A549 (cell line): ENCODE data around the gene XYLB. TPM values are rescaled to one million over a fixed set of nuclear protein-coding genes. Genes with fewer than 3 reads are reported as not detected.
A peak's percentile ranks its signal among the peaks of the same experiment; 100 is the strongest.

ENCODE experiments used
- ATAC-seq, 2 experiments: fragments of 200-7000 bp in 1 of 2; fragments of >200 bp in 1 of 2; cut with Nextera tagmentation in 1 of 2; cut with Tn5 transposase in 1 of 2; 3 replicates each; pipeline versions ENCODE4 v1.8.0 to v1.9.1; 2018 to 2020; ENCODE audit warnings: mild to moderate bottlenecking in 1 of 2, moderate library complexity in 1 of 2
- CTCF ChIA-PET: fragments of 300-600 bp; sonication (Branson Sonifier 250); formaldehyde crosslinking; extraction: SDS; loops from one replicate; lab custom pipeline; 2021; ENCODE audit warnings: antibody characterized with exemption, inconsistent platforms; lab: Yijun Ruan, JAX
- POLR2A ChIA-PET: fragments of 350-600 bp; formaldehyde crosslinking; extraction: SDS; loops from one replicate; lab custom pipeline; 2021; ENCODE audit warnings: antibody characterized with exemption, inconsistent platforms; lab: Yijun Ruan, JAX
- DNase-seq, 2 experiments: peaks; one replicate each; pipeline versions ENCODE4 v3.0.0 to v3.0.0-alpha.2; 2011 to 2016; ENCODE audit warnings: low read depth in 1 of 2, low spot score in 1 of 2
- FAIRE-seq: peaks from 2 replicates; lab custom pipeline; 2011; peaks lifted over from hg19 to GRCh38; lab: Jason Lieb, UNC
- H3K27ac ChIP-seq, 2 experiments: fragments of >200 bp; sonication (Bioruptor Twin); formaldehyde crosslinking; 3 replicates each; pipeline ENCODE4 v1.5.1; 2016 to 2017
- H3K4me1 ChIP-seq: fragments of >200 bp; sonication (Bioruptor Twin); formaldehyde crosslinking; 3 replicates; pipeline ENCODE4 v1.6.1; 2016
- H3K4me2 ChIP-seq: fragments of >200 bp; sonication (Bioruptor Twin); formaldehyde crosslinking; 3 replicates; pipeline ENCODE4 v1.6.1; 2016
- H3K4me3 ChIP-seq: fragments of >200 bp; sonication (Bioruptor Twin); formaldehyde crosslinking; 3 replicates; pipeline ENCODE4 v1.5.1; 2016
- H3K9me3 ChIP-seq: fragments of >200 bp; sonication (Bioruptor Twin); formaldehyde crosslinking; 3 replicates; pipeline ENCODE4 v1.6.1; 2016
- BHLHE40 ChIP-seq: IDR thresholded peaks from 2 replicates; pipeline ENCODE4 v1.6.1; 2012; ENCODE audit warnings: low read depth, low read length, inconsistent platforms
- CEBPB ChIP-seq, 2 experiments: fragments of >200 bp in 1 of 2; sonication (Bioruptor Twin) in 1 of 2; formaldehyde crosslinking in 1 of 2; IDR thresholded peaks; 2 replicates each; pipeline ENCODE4 v1.6.1; 2012 to 2016
- CHD2 ChIP-seq: fragments of 150-350 bp; IDR thresholded peaks from 2 replicates; pipeline ENCODE4 v1.6.1; 2014; ENCODE audit warnings: low read length; ENCODE audit not compliant: partially characterized antibody
- CHD4 ChIP-seq: fragments of 200-600 bp; sonication (generic); IDR thresholded peaks from 2 replicates; pipeline ENCODE4 v1.6.1; 2016; ENCODE audit warnings: antibody characterized with exemption, mild to moderate bottlenecking, borderline replicate concordance
- EHF ChIP-seq: fragments of 250-450 bp; sonication (Bioruptor Pico); IDR thresholded peaks from 2 replicates; pipeline ENCODE4 v1.5.0; 2020; ENCODE audit warnings: mild to moderate bottlenecking
- EHMT2 ChIP-seq: fragments of 200-600 bp; sonication (generic); IDR thresholded peaks from 2 replicates; pipeline ENCODE4 v1.6.1; 2016; ENCODE audit warnings: antibody characterized with exemption, low read depth, mild to moderate bottlenecking, moderate library complexity
- EP300 ChIP-seq, 2 experiments: fragments of >200 bp; sonication (Bioruptor Twin); formaldehyde crosslinking; IDR thresholded peaks; 2 replicates in 1 of 2; 3 replicates in 1 of 2; pipeline ENCODE4 v1.6.1; 2016 to 2017
- ESRRA ChIP-seq: fragments of 150-350 bp; IDR thresholded peaks from 2 replicates; pipeline ENCODE4 v1.6.1; 2014; ENCODE audit warnings: mild to moderate bottlenecking, low read length, borderline replicate concordance
- FOSL2 ChIP-seq, 2 experiments: fragments of 450-650 bp in 1 of 2; fragments of >200 bp in 1 of 2; sonication (Bioruptor Twin) in 1 of 2; formaldehyde crosslinking; IDR thresholded peaks; 2 replicates each; pipeline versions ENCODE4 v1.5.0 to v1.6.1; 2016 to 2020; ENCODE audit warnings: mild to moderate bottlenecking in 1 of 2, moderate library complexity in 1 of 2
- HEYL ChIP-seq: fragments of 250-450 bp; sonication (Bioruptor Pico); IDR thresholded peaks from 2 replicates; pipeline ENCODE4 v1.8.0; 2021; ENCODE audit warnings: mild to moderate bottlenecking, moderate library complexity
- JUN ChIP-seq, 2 experiments: fragments of >200 bp; sonication (Bioruptor Twin); formaldehyde crosslinking; IDR thresholded peaks; 2 replicates in 1 of 2; 3 replicates in 1 of 2; pipeline ENCODE4 v1.6.1; 2016 to 2017
- JUNB ChIP-seq: fragments of >200 bp; sonication (Bioruptor Twin); formaldehyde crosslinking; IDR thresholded peaks from 2 replicates; pipeline ENCODE4 v1.6.1; 2016
- KDM1A ChIP-seq: fragments of 200-600 bp; sonication (generic); IDR thresholded peaks from 2 replicates; pipeline ENCODE4 v1.6.1; 2016; ENCODE audit warnings: low read depth, mild to moderate bottlenecking
- NPAS2 ChIP-seq: fragments of 250-450 bp; sonication (Bioruptor Pico); IDR thresholded peaks from 2 replicates; pipeline ENCODE4 v1.8.0; 2022; ENCODE audit warnings: mild to moderate bottlenecking, moderate library complexity, borderline replicate concordance
- POLR2A ChIP-seq: IDR thresholded peaks from 2 replicates; pipeline ENCODE4 v1.6.1; 2012; ENCODE audit warnings: mild to moderate bottlenecking, low read length
- RAD21 ChIP-seq, 2 experiments: fragments of >200 bp in 1 of 2; sonication (Bioruptor Twin) in 1 of 2; formaldehyde crosslinking in 1 of 2; IDR thresholded peaks in 1 of 2; conservative IDR thresholded peaks in 1 of 2; 2 replicates in 1 of 2; 3 replicates in 1 of 2; pipeline ENCODE4 v1.6.1; 2012 to 2018; ENCODE audit warnings: inconsistent platforms in 1 of 2
- RCOR1 ChIP-seq: fragments of 150-350 bp; IDR thresholded peaks from 2 replicates; pipeline ENCODE4 v1.6.1; 2014; ENCODE audit warnings: antibody characterized with exemption, low read length, low read depth
- RNF2 ChIP-seq: fragments of 200-600 bp; sonication (generic); IDR thresholded peaks from 2 replicates; pipeline ENCODE4 v1.6.1; 2016; ENCODE audit warnings: low read depth, mild to moderate bottlenecking, antibody characterized with exemption, moderate library complexity, borderline replicate concordance
- SMC3 ChIP-seq: fragments of >200 bp; sonication (Bioruptor Twin); formaldehyde crosslinking; IDR thresholded peaks from 3 replicates; pipeline ENCODE4 v1.6.1; 2018; ENCODE audit warnings: inconsistent platforms
- TP53 ChIP-seq: fragments of 250-450 bp; sonication (Bioruptor Pico); IDR thresholded peaks from 2 replicates; pipeline ENCODE4 v1.5.0; 2021; ENCODE audit warnings: mild to moderate bottlenecking, moderate library complexity
- ZC3H11A ChIP-seq: fragments of 450-650 bp; IDR thresholded peaks from 2 replicates; pipeline ENCODE4 v1.6.1; 2014; ENCODE audit warnings: antibody characterized with exemption, mild to moderate bottlenecking
- ZNF302 ChIP-seq: fragments of 250-450 bp; sonication (Bioruptor Pico); IDR thresholded peaks from 2 replicates; pipeline ENCODE4 v1.9.0; 2021; ENCODE audit warnings: inconsistent platforms, mild to moderate bottlenecking, moderate library complexity
- WGBS: methylation state at CpG from one replicate; pipeline ENCODE4 v1.1.6; 2017; ENCODE audit errors: missing lambda C conversion rate; 5-methylcytosine and 5-hydroxymethylcytosine counted together
- polyA plus RNA-seq, 4 experiments: library from polyadenylated mRNA; depleted of rRNA in 3 of 4; stranded (reverse); fragments of >200 nt; fragmentation: RNase III in 1 of 4; extraction: RNeasy Plus Mini Kit Qiagen cat#74134 plus additional on column Dnase treatment in 1 of 4; gene quantifications; 2 replicates in 3 of 4; 3 replicates in 1 of 4; pipeline ENCODE4 v1.2.3, GENCODE V29; 2011 to 2017
- TF ChIP-seq, protein P1 (sequence below): fragments of >200 bp; sonication (Bioruptor Twin); formaldehyde crosslinking; IDR thresholded peaks from 3 replicates; pipeline ENCODE4 v1.6.1; 2016
- TF ChIP-seq, protein P2 (sequence below): fragments of >200 bp; sonication (Bioruptor Twin); formaldehyde crosslinking; IDR thresholded peaks from 3 replicates; pipeline ENCODE4 v1.5.1; 2016
- TF ChIP-seq, protein P3 (sequence below): fragments of 250-450 bp; sonication (Bioruptor Pico); IDR thresholded peaks from 2 replicates; pipeline ENCODE4 v1.5.0; 2021; ENCODE audit warnings: mild to moderate bottlenecking, moderate library complexity, borderline replicate concordance
- TF ChIP-seq, protein P4 (sequence below): fragments of 450-650 bp; IDR thresholded peaks from 2 replicates; pipeline ENCODE4 v1.6.1; 2014; ENCODE audit warnings: antibody characterized with exemption
- TF ChIP-seq, protein P5 (sequence below): IDR thresholded peaks from 2 replicates; pipeline ENCODE4 v1.6.1; 2012
- TF ChIP-seq, protein P6 (sequence below): IDR thresholded peaks from 2 replicates; pipeline ENCODE4 v1.6.1; 2012

Gene XYLB
- polyA plus RNA-seq, 2 of the 4 experiments (the other 2 are of a cell fraction): 4.9 to 5.4 TPM

DNA sequence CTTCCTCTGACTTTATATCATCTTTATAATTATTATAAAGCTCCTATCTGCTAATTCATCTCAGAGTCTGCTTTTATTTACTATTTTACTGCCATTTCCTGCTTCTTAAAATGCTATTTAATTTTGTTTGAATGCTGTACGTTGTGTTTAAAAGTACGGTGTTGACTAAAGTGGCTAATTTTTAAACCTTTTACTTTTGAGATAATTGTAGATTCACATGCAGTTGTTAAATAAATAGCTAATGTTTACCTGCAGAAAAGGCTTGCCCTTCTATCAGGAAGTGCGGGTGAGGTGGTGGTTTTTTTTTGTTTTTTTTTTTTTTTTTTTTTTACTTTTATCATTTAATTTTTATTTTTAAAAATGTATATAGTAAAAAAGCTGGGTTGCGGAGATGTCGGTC is 41.3 kb downstream of the XYLB start:
- peak; percentile 23 for FAIRE-seq

DNA sequence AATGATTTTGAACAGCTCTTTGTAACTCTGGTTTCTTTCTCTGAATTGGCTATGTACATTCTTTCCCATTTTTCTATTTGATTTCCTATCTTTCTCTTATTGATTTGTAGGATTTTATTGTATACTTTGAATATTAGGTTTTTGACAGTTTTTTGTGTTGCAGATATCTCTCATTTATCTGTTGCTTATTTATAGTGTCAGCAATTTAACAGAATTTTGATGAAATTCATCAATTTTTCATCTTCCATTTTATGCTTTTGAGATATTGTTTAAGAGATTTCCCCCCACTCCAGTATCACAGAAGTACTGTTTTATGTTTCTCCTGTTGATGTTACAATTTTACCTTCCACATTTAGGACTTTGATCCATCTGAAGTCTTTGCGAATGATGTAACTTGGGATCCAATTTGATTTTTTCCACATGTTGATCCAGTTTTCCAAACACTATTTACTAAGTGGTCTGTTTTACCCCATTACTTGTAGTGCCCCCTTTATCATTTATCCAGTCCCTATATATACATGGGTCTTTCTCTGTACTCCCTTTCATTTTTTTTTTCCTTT is 46.1 kb downstream of the XYLB start:
- no peaks in the 10 kb centered on the region for H3K4me1 ChIP-seq
- ATAC-seq: no peak
- POLR2A ChIA-PET: no interaction called here
- peaks cover 4% of the 10 kb centered on the region; the same call in 2 of the 3 replicates for H3K9me3 ChIP-seq
- no peak for DNase-seq
- H3K4me2 ChIP-seq: no peak overlapping the region
- no peak overlapping the region for H3K4me3 ChIP-seq
- CTCF ChIA-PET: interaction anchor here (1.6 kb wide), 1 partner anchor 13 kb away, joined by 4 read pairs; no protein-coding TSS in a partner anchor
- TF ChIP-seq RNF2: no peak
- TF ChIP-seq ESRRA: no peak
- TF ChIP-seq HEYL (CRISPR knock-in tag): no peak
- no peak for TF ChIP-seq SMC3
- TF ChIP-seq CHD2: no peak
- TF ChIP-seq CHD4: no peak
- TF ChIP-seq KDM1A: no peak
- TF ChIP-seq, protein P1, sequence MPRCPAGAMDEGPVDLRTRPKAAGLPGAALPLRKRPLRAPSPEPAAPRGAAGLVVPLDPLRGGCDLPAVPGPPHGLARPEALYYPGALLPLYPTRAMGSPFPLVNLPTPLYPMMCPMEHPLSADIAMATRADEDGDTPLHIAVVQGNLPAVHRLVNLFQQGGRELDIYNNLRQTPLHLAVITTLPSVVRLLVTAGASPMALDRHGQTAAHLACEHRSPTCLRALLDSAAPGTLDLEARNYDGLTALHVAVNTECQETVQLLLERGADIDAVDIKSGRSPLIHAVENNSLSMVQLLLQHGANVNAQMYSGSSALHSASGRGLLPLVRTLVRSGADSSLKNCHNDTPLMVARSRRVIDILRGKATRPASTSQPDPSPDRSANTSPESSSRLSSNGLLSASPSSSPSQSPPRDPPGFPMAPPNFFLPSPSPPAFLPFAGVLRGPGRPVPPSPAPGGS: no peak
- TF ChIP-seq CEBPB (IDR thresholded peaks at IDR 0.05): no peak
- no peak for TF ChIP-seq BHLHE40
- TF ChIP-seq RAD21 (conservative IDR thresholded peaks at IDR 0.05 in 1 of 2, IDR thresholded peaks at IDR 0.05 in 1 of 2): no peak
- TF ChIP-seq, protein P2, sequence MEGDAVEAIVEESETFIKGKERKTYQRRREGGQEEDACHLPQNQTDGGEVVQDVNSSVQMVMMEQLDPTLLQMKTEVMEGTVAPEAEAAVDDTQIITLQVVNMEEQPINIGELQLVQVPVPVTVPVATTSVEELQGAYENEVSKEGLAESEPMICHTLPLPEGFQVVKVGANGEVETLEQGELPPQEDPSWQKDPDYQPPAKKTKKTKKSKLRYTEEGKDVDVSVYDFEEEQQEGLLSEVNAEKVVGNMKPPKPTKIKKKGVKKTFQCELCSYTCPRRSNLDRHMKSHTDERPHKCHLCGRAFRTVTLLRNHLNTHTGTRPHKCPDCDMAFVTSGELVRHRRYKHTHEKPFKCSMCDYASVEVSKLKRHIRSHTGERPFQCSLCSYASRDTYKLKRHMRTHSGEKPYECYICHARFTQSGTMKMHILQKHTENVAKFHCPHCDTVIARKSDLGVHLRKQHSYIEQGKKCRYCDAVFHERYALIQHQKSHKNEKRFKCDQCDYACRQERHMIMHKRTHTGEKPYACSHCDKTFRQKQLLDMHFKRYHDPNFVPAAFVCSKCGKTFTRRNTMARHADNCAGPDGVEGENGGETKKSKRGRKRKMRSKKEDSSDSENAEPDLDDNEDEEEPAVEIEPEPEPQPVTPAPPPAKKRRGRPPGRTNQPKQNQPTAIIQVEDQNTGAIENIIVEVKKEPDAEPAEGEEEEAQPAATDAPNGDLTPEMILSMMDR: no peak
- TF ChIP-seq ZNF302 (CRISPR knock-in tag): no peak
- TF ChIP-seq, protein P3, sequence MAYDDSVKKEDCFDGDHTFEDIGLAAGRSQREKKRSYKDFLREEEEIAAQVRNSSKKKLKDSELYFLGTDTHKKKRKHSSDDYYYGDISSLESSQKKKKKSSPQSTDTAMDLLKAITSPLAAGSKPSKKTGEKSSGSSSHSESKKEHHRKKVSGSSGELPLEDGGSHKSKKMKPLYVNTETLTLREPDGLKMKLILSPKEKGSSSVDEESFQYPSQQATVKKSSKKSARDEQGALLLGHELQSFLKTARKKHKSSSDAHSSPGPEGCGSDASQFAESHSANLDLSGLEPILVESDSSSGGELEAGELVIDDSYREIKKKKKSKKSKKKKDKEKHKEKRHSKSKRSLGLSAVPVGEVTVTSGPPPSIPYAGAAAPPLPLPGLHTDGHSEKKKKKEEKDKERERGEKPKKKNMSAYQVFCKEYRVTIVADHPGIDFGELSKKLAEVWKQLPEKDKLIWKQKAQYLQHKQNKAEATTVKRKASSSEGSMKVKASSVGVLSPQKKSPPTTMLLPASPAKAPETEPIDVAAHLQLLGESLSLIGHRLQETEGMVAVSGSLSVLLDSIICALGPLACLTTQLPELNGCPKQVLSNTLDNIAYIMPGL: no peak
- TF ChIP-seq EP300 (IDR thresholded peaks at IDR 0.05): no peak
- TF ChIP-seq EHF: no peak
- no peak for TF ChIP-seq JUN (IDR thresholded peaks at IDR 0.05)
- TF ChIP-seq, protein P4, sequence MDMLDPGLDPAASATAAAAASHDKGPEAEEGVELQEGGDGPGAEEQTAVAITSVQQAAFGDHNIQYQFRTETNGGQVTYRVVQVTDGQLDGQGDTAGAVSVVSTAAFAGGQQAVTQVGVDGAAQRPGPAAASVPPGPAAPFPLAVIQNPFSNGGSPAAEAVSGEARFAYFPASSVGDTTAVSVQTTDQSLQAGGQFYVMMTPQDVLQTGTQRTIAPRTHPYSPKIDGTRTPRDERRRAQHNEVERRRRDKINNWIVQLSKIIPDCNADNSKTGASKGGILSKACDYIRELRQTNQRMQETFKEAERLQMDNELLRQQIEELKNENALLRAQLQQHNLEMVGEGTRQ: no peak
- TF ChIP-seq EHMT2: no peak
- TF ChIP-seq FOSL2 (IDR thresholded peaks at IDR 0.05): no peak
- no peak for TF ChIP-seq FOSL2 (CRISPR knock-in tag; IDR thresholded peaks at IDR 0.05)
- no peak for FAIRE-seq
- WGBS: 100% methylated on average over 1 of the region's 1 CpG
- no peak overlapping the region for H3K27ac ChIP-seq

More for the DNA sequence above, 41.3 kb downstream of the XYLB start:
- WGBS: 92% methylated on average over 5 of the region's 5 CpGs
- no peak for DNase-seq
- Histone ChIP-seq H3K4me3 (no peak overlapping the region), H3K27ac (no peak overlapping the region), H3K9me3 (peaks cover 4% of the 10 kb centered on the region), H3K4me1 (no peaks in the 10 kb centered on the region), H3K4me2 (no peak overlapping the region)
- TF ChIP-seq JUNB: no peak
- TF ChIP-seq TP53 (CRISPR knock-in tag): no peak
- no peak for TF ChIP-seq SMC3
- no peak for TF ChIP-seq JUN (IDR thresholded peaks at IDR 0.05)
- no peak for TF ChIP-seq ZC3H11A
- TF ChIP-seq, protein P5, sequence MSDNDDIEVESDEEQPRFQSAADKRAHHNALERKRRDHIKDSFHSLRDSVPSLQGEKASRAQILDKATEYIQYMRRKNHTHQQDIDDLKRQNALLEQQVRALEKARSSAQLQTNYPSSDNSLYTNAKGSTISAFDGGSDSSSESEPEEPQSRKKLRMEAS: no peak
- no peak for TF ChIP-seq NPAS2 (CRISPR knock-in tag)
- no peak for TF ChIP-seq RCOR1
- TF ChIP-seq, protein P6, sequence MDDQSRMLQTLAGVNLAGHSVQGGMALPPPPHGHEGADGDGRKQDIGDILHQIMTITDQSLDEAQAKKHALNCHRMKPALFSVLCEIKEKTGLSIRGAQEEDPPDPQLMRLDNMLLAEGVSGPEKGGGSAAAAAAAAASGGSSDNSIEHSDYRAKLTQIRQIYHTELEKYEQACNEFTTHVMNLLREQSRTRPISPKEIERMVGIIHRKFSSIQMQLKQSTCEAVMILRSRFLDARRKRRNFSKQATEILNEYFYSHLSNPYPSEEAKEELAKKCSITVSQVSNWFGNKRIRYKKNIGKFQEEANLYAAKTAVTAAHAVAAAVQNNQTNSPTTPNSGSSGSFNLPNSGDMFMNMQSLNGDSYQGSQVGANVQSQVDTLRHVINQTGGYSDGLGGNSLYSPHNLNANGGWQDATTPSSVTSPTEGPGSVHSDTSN: no peak
- TF ChIP-seq POLR2A: no peak
- ChIA-PET CTCF (no interaction called here), POLR2A (interaction anchor here (0.6 kb wide), 1 partner anchor 109 kb away, joined by 4 read pairs; no protein-coding TSS in a partner anchor)
- no peak for ATAC-seq
